Ascending aorta (tissue), 2 donors: ENCODE data around the gene PCNX1. TPM values are rescaled to one million over a fixed set of nuclear protein-coding genes. Genes with fewer than 3 reads are reported as not detected.

Source experiments
- DNase-seq, 2 donors: peaks; one replicate each; pipeline ENCODE4 v3.0.0-alpha.2; 2019; ENCODE audit warnings: low spot score in 2 of 2
- H3K27ac ChIP-seq, 2 donors: fragments of 200-600 bp; sonication (generic); one replicate each; pipeline ENCODE4 v1.5.1; 2016 to 2017; ENCODE audit warnings: mild to moderate bottlenecking in 1 of 2
- H3K27me3 ChIP-seq: fragments of 200-600 bp; sonication (generic); one replicate; pipeline ENCODE4 v1.5.1; 2017
- H3K36me3 ChIP-seq, 2 donors: fragments of 200-600 bp; sonication (generic); one replicate each; pipeline ENCODE4 v1.5.1; 2016
- H3K4me1 ChIP-seq, 2 donors: fragments of 200-600 bp; sonication (generic); one replicate each; pipeline ENCODE4 v1.5.1; 2016 to 2017; ENCODE audit warnings: mild to moderate bottlenecking in 1 of 2
- H3K4me3 ChIP-seq, 2 donors: fragments of 200-600 bp; sonication (generic); one replicate each; pipeline ENCODE4 v1.5.1; 2016 to 2017; ENCODE audit warnings: mild to moderate bottlenecking in 1 of 2
- H3K9me3 ChIP-seq, 2 donors: fragments of 200-600 bp; sonication (generic); one replicate each; pipeline ENCODE4 v1.5.1; 2016
- intact Hi-C: fragments of 100-400 bp; cut with DNase I; formaldehyde crosslinking; loops from one replicate; pipeline ENCODE4 v1.15.1; 2023
- total RNA-seq: library from RNA; depleted of rRNA; stranded (reverse); fragments of >200 nt; gene quantifications from one replicate; pipeline ENCODE4 v1.1.0, GENCODE V29; 2016
- TF ChIP-seq, protein P1 (sequence below), 3 experiments: fragments of 200-600 bp in 2 of 3; fragments of 450-650 bp in 1 of 3; sonication (generic) in 2 of 3; IDR thresholded peaks; one replicate each; pipeline ENCODE4 v1.5.1; 2016 to 2019; ENCODE audit warnings: antibody characterized with exemption in 3 of 3, mild to moderate bottlenecking in 1 of 3, moderate library complexity in 1 of 3

Gene PCNX1
- total RNA-seq, 1 donor from 2014 or later = 73.1 TPM

DNA sequence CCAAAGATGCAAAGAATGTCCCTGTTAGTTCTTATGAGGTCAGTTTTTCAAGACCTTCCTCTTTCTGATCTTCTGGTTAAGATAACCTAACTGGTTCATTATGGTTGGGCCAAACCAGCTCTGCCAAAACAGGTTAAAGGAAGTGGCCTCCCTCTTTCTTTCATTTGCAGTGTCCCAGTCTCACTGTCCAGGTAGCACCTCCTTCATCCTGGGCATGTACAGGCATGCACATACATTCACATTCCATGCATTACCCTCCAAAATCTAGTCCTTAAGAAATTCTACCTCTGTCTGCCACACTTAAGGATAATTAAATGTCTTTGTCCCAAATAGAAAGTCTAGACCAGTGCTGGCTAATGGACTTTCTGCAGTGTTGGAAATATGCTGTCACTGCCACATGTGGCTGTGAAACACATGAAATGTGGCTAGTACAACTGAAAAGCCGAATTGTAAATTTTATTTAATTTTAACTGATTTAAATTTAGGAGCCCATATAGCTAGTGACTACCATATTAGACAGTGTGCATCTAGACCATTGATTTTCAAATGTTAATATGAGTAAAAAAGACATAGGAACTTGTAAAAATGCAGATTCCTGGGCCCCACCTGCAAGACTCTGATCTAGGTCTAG lies 169.3 kb downstream of the PCNX1 start:
- peaks cover 0 to 20% of the 10 kb centered on the region in 2 donors for H3K9me3 ChIP-seq
- H3K27ac ChIP-seq = no peak overlapping the region
- no peak overlapping the region for H3K4me3 ChIP-seq
- H3K4me1 ChIP-seq = no peaks in the 10 kb centered on the region
- TF ChIP-seq, protein P1, sequence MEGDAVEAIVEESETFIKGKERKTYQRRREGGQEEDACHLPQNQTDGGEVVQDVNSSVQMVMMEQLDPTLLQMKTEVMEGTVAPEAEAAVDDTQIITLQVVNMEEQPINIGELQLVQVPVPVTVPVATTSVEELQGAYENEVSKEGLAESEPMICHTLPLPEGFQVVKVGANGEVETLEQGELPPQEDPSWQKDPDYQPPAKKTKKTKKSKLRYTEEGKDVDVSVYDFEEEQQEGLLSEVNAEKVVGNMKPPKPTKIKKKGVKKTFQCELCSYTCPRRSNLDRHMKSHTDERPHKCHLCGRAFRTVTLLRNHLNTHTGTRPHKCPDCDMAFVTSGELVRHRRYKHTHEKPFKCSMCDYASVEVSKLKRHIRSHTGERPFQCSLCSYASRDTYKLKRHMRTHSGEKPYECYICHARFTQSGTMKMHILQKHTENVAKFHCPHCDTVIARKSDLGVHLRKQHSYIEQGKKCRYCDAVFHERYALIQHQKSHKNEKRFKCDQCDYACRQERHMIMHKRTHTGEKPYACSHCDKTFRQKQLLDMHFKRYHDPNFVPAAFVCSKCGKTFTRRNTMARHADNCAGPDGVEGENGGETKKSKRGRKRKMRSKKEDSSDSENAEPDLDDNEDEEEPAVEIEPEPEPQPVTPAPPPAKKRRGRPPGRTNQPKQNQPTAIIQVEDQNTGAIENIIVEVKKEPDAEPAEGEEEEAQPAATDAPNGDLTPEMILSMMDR (IDR thresholded peaks at IDR 0.05) = no peak
- H3K27me3 ChIP-seq = no peaks in the 10 kb centered on the region
- DNase-seq = no peak
- H3K36me3 ChIP-seq = peaks cover 42 to 71% of the 10 kb centered on the region in 2 donors
- intact Hi-C loops = no loop called here

DNA sequence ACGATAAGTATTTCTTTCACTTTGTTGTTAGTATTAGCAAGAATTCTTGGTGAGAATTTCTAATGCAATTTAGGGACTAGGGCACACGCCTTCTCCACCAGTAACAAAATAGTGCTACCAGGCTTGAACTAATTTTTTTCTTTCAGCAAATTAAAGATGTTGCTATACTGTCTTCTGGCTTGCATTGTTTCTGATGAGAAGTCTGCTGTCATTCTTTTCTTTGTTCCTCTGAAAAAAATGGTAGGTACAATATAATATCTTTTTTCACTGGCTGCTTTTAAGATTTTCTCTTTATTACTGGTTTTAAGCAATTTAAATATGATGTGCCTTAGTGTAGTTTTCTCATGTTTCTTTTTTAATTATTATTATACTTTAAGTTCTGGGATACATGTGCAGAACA lies 171.2 kb downstream of the PCNX1 start:
- no peak for DNase-seq
- intact Hi-C loops = no loop called here
- Histone ChIP-seq H3K4me1 (no peaks in the 10 kb centered on the region), H3K4me3 (no peak overlapping the region), H3K36me3 (peaks cover 39 to 64% of the 10 kb centered on the region in 2 donors), H3K27me3 (no peaks in the 10 kb centered on the region), H3K9me3 (peaks cover 0 to 20% of the 10 kb centered on the region in 2 donors), H3K27ac (no peak overlapping the region)
- TF ChIP-seq, protein P1 (IDR thresholded peaks at IDR 0.05) = no peak

DNA sequence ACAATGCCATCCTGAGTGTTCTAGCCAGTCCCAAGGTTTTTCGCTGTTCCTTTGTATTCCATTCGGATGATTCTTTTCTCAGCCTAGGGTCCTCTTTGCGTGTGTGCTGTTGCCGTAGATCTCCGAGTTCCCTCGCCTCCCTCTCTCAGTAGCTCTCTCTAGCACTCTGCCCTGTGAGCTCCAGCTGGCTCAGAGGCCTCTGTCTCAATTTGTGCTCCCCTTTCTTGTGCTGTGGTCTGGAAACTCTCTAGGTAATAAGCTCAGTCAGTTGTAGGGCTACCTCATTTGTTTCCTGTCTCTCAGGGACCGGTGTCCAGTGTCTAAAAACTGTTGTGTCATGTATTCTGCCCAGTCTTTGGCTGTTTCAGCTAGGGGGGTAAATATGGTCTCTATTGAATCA lies 179.3 kb downstream of the PCNX1 start:
- DNase-seq = no peak
- no peaks in the 10 kb centered on the region for H3K9me3 ChIP-seq
- no peak overlapping the region for H3K4me3 ChIP-seq
- peaks cover 23 to 59% of the 10 kb centered on the region in 2 donors for H3K36me3 ChIP-seq
- H3K27ac ChIP-seq = no peak overlapping the region
- intact Hi-C loops = no loop called here
- no peaks in the 10 kb centered on the region for H3K27me3 ChIP-seq
- peaks cover 0 to 4% of the 10 kb centered on the region in 2 donors for H3K4me1 ChIP-seq
- TF ChIP-seq, protein P1 (IDR thresholded peaks at IDR 0.05) = no peak

DNA sequence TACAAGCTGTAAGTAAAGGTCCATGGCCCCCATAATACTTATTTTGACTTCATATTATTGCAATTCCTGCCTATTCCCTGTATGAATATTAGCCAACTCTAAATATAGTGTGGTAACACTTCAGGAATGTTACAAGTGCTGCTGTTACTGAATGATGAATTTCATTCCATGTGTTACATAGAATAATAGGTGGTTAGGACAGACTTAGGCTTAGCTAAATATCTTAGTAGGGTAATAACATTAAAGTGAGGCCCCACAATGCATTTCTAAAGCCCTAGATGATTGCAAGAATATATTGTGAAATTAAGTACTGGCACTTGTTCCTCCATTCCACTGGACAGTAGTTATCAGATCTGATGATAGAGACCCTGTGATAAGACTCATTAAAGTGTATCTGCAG lies 182.7 kb downstream of the PCNX1 start:
- Histone ChIP-seq H3K36me3 (peaks cover 23 to 62% of the 10 kb centered on the region in 2 donors), H3K27me3 (no peaks in the 10 kb centered on the region), H3K4me1 (peaks cover 0 to 4% of the 10 kb centered on the region in 2 donors), H3K9me3 (no peaks in the 10 kb centered on the region), H3K27ac (no peak overlapping the region), H3K4me3 (no peak overlapping the region)
- TF ChIP-seq, protein P1 (IDR thresholded peaks at IDR 0.05) = no peak
- DNase-seq = no peak
- intact Hi-C loops = no loop called here

DNA sequence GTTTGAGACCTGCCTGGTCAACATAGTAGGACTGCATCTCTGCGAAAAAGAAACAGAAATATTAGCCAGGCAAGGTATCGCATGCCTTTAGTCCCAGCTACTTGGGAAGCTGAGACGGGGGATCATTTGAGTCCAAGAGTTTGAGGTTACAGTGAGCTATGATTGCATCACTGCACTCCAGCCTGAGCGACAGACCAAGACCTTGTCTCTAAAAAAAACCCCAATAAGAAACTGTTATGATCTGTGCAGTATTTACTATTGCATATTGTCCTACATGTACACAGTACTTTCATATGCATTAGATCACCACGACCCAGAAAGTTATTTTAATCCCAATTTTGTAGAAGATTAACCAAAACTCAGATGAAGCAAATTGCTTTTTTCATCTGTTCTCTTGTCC lies 187.5 kb downstream of the PCNX1 start:
- H3K4me3 ChIP-seq = no peak overlapping the region
- no peak overlapping the region for H3K27ac ChIP-seq
- H3K36me3 ChIP-seq = peaks cover 9 to 44% of the 10 kb centered on the region in 2 donors
- H3K4me1 ChIP-seq = peaks cover 0 to 2% of the 10 kb centered on the region in 2 donors
- H3K9me3 ChIP-seq = no peaks in the 10 kb centered on the region
- H3K27me3 ChIP-seq = no peaks in the 10 kb centered on the region
- intact Hi-C loops = no loop called here
- DNase-seq = no peak
- TF ChIP-seq, protein P1 (IDR thresholded peaks at IDR 0.05) = no peak
